ENCODE results near the gene DEFB121.
"Not testable (repeated sequence)": the region's sequence is repeated elsewhere in the genome, so short reads cannot be mapped to it uniquely, and the experiment has no call there.

Gene DEFB121

GRCh38 chr20:31364272-31364671, 41.7 kb downstream of the DEFB121 start:
- DNase-seq; intact Hi-C loops (cut with DNase I): not testable (repeated sequence)

GRCh38 chr20:31363295-31363694, 42.7 kb downstream of the DEFB121 start:
- DNase-seq, result no peak
- intact Hi-C loops (cut with DNase I), result no loop called here

- DNase-seq, result no peak
- intact Hi-C loops (cut with DNase I), result no loop called here
Observed at GRCh38 chr20:31355981-31356380, 50.0 kb downstream of the DEFB121 start.
